HCT116 (cell line): ENCODE data around the gene KTN1. TPM values are rescaled to one million over a fixed set of nuclear protein-coding genes. Genes with fewer than 3 reads are reported as not detected.
A peak's percentile ranks its signal among the peaks of the same experiment; 100 is the strongest.

Experiments
- ATAC-seq: fragments of 200-7000 bp; cut with Tn5 transposase; 2 replicates; pipeline ENCODE4 v1.9.1; 2020; ENCODE audit warnings: mild to moderate bottlenecking, moderate library complexity
- BruUV-seq: library from RNA; stranded (reverse); fragments of 400-500 nt; replicated peaks from 2 replicates; lab custom pipeline; 2021; lab: Mats Ljungman, UMichigan
- CTCF ChIA-PET: fragments of 300-600 bp; sonication (Branson Sonifier 250); formaldehyde crosslinking; loops from one replicate; lab custom pipeline; 2021; ENCODE audit warnings: antibody characterized with exemption; lab: Charles Lee
- POLR2A ChIA-PET: fragments of 300-600, 350-600 bp; sonication (Branson Sonifier 250); formaldehyde crosslinking; loops from one replicate; lab custom pipeline; 2021; ENCODE audit warnings: antibody characterized with exemption; lab: Charles Lee
- RAD21 ChIA-PET, 2 experiments: fragments of 300-600 bp; sonication (Branson Sonifier 250); formaldehyde crosslinking; loops; one replicate each; lab custom pipeline; 2023; ENCODE audit warnings: low total read pairs in 2 of 2; ENCODE audit not compliant: uncharacterized antibody in 2 of 2, unreplicated experiment in 2 of 2, low non-redundant PET in 1 of 2; lab: Charles Lee
- DNase-seq: peaks from one replicate; pipeline ENCODE4 v3.0.0-alpha.2; 2010; ENCODE audit warnings: low read depth, low spot score
- H2AFZ ChIP-seq: fragments of 200-600 bp; shearing (Covaris generic), sonication (generic); 2 replicates; pipeline ENCODE4 v1.6.1; 2017; ENCODE audit warnings: low read depth, mixed run types, mixed read lengths, antibody characterized with exemption, low read length; ENCODE audit not compliant: poor library complexity, severe bottlenecking
- H3K27ac ChIP-seq: 2 replicates; pipeline ENCODE4 v1.5.1; 2012; ENCODE audit warnings: low read depth, low read length
- H3K27me3 ChIP-seq: fragments of 200-600 bp; sonication (generic); 2 replicates; pipeline ENCODE4 v1.6.1; 2016; ENCODE audit warnings: mixed run types, low read length, mixed read lengths; ENCODE audit not compliant: insufficient read depth
- H3K36me3 ChIP-seq, 2 experiments: fragments of 200-500 bp in 1 of 2; fragments of 200-600 bp in 1 of 2; sonication (Bioruptor generic) in 1 of 2; sonication (generic) in 1 of 2; 2 replicates each; pipeline versions ENCODE4 v1.5.1 to v1.6.1; 2014 to 2016; ENCODE audit warnings: low read length in 2 of 2, inconsistent platforms in 1 of 2, mixed read lengths in 1 of 2, mixed run types in 1 of 2; ENCODE audit not compliant: insufficient read depth in 2 of 2, control insufficient read depth in 1 of 2
- H3K4me1 ChIP-seq, 2 experiments: fragments of 200-600 bp in 1 of 2; sonication (generic) in 1 of 2; 2 replicates each; pipeline versions ENCODE4 v1.5.1 to v1.6.1; 2012 to 2017; ENCODE audit warnings: low read length in 2 of 2, inconsistent platforms in 1 of 2, mild to moderate bottlenecking in 1 of 2, mixed read lengths in 1 of 2, mixed run types in 1 of 2, moderate library complexity in 1 of 2; ENCODE audit not compliant: insufficient read depth in 2 of 2, control insufficient read depth in 1 of 2
- H3K4me2 ChIP-seq: fragments of 200-600 bp; sonication (generic); 2 replicates; pipeline ENCODE4 v1.6.1; 2017; ENCODE audit warnings: mixed run types, low read length, mixed read lengths
- H3K4me3 ChIP-seq, 2 experiments: fragments of 200-600 bp in 1 of 2; sonication (generic) in 1 of 2; replicated peaks in 1 of 2; 2 replicates each; pipeline ENCODE4 v1.5.1; 2011 to 2016; ENCODE audit warnings: low read length in 2 of 2, control low read depth in 1 of 2, low read depth in 1 of 2, mild to moderate bottlenecking in 1 of 2, mixed read lengths in 1 of 2, mixed run types in 1 of 2
- H3K79me2 ChIP-seq: fragments of 200-600 bp; sonication (generic); 2 replicates; pipeline ENCODE4 v1.6.1; 2017; ENCODE audit warnings: mild to moderate bottlenecking, mixed run types, low read length, moderate library complexity, mixed read lengths; ENCODE audit not compliant: insufficient read depth
- H3K9ac ChIP-seq: fragments of 200-600 bp; sonication (generic); 2 replicates; pipeline ENCODE4 v1.6.1; 2016; ENCODE audit warnings: low read length, mixed read lengths
- H3K9me2 ChIP-seq: fragments of 200-600 bp; sonication (generic), shearing (Covaris generic); 2 replicates; pipeline ENCODE4 v1.6.1; 2017; ENCODE audit warnings: mixed run types, mild to moderate bottlenecking, moderate library complexity; ENCODE audit not compliant: insufficient read depth
- H3K9me3 ChIP-seq, 2 experiments: fragments of 200-500 bp in 1 of 2; fragments of 200-600 bp in 1 of 2; sonication (Bioruptor generic) in 1 of 2; sonication (generic) in 1 of 2; 2 replicates each; pipeline ENCODE4 v1.6.1; 2014 to 2017; ENCODE audit warnings: low read length in 2 of 2, mixed read lengths in 2 of 2, inconsistent platforms in 1 of 2, low read depth in 1 of 2, mild to moderate bottlenecking in 1 of 2, mixed run types in 1 of 2, moderate library complexity in 1 of 2; ENCODE audit not compliant: control insufficient read depth in 1 of 2, insufficient read depth in 1 of 2
- H4K20me1 ChIP-seq: fragments of 200-600 bp; sonication (generic), shearing (Covaris generic); 2 replicates; pipeline ENCODE4 v1.6.1; 2017; ENCODE audit warnings: mixed run types, mild to moderate bottlenecking, moderate library complexity; ENCODE audit not compliant: insufficient read depth
- CEBPB ChIP-seq: IDR thresholded peaks from 2 replicates; pipeline ENCODE4 v1.6.1; 2012; ENCODE audit warnings: low read depth
- CTCF ChIP-seq, 3 experiments: fragments of 200-600 bp in 1 of 3; sonication (generic) in 1 of 3; IDR thresholded peaks in 2 of 3; conservative IDR thresholded peaks in 1 of 3; 2 replicates each; pipeline ENCODE4 v1.5.1; 2012 to 2017; ENCODE audit warnings: low read depth in 2 of 3, low read length in 2 of 3, antibody characterized with exemption in 1 of 3, borderline replicate concordance in 1 of 3, control low read depth in 1 of 3, mild to moderate bottlenecking in 1 of 3, mixed read lengths in 1 of 3, mixed run types in 1 of 3, moderate library complexity in 1 of 3; ENCODE audit not compliant: insufficient read depth in 1 of 3
- FOSL1 ChIP-seq: IDR thresholded peaks from 2 replicates; pipeline ENCODE4 v1.6.1; 2012; ENCODE audit warnings: low read depth
- JUND ChIP-seq: IDR thresholded peaks from 2 replicates; pipeline ENCODE4 v1.6.1; 2012
- POLR2AphosphoS5 ChIP-seq: IDR thresholded peaks from 2 replicates; pipeline ENCODE4 v1.6.1; 2011; ENCODE audit warnings: mild to moderate bottlenecking, low read depth, low read length, moderate library complexity
- RAD21 ChIP-seq: IDR thresholded peaks from 2 replicates; pipeline ENCODE4 v1.6.1; 2012; ENCODE audit warnings: low read depth, mild to moderate bottlenecking
- SRF ChIP-seq: IDR thresholded peaks from 2 replicates; pipeline ENCODE4 v1.6.1; 2012; ENCODE audit warnings: low read depth
- TCF7L2 ChIP-seq: IDR thresholded peaks from 2 replicates; pipeline ENCODE4 v1.7.0; 2011; ENCODE audit warnings: borderline replicate concordance, inconsistent platforms; ENCODE audit not compliant: insufficient read depth, insufficient read length; ENCODE audit errors: extremely low read depth
- YY1 ChIP-seq: IDR thresholded peaks from 2 replicates; pipeline ENCODE4 v1.6.1; 2011; ENCODE audit warnings: low read length, low read depth, moderate library complexity, mild to moderate bottlenecking; ENCODE audit not compliant: insufficient replicate concordance; ENCODE audit errors: extremely low read depth
- ZFX ChIP-seq: fragments of 450-650 bp; IDR thresholded peaks from 2 replicates; pipeline ENCODE4 v1.6.1; 2017
- ZNF274 ChIP-seq: fragments of 200-500 bp; sonication (Bioruptor generic); IDR thresholded peaks from 2 replicates; pipeline ENCODE4 v1.6.1; 2014; ENCODE audit warnings: mild to moderate bottlenecking, low read depth, low read length, inconsistent platforms
- intact Hi-C: fragments of 100-400 bp; cut with micrococcal nuclease; formaldehyde crosslinking; loops from 2 replicates; pipeline ENCODE4 v1.10.0; 2022
- total RNA-seq: library from RNA; stranded (reverse); gene quantifications from one replicate; pipeline ENCODE4 v1.2.1, GENCODE V29; 2021; ENCODE audit not compliant: unreplicated experiment

KTN1 gene
- total RNA-seq, 1 experiment from 2014 or later = 105 TPM

GRCh38 chr14:55720796-55721195, 140.8 kb downstream of the KTN1 start:
- Histone ChIP-seq H3K9me3 (no peaks in the 10 kb centered on the region), H3K27ac (no peak overlapping the region), H3K4me1 (peaks cover 0 to 5% of the 10 kb centered on the region in 2 experiments; a peak in 1 of 4 replicates), H4K20me1 (no peaks in the 10 kb centered on the region), H3K9me2 (no peaks in the 10 kb centered on the region), H2AFZ (no peak overlapping the region), H3K4me2 (no peak overlapping the region), H3K9ac (no peak overlapping the region), H3K27me3 (no peaks in the 10 kb centered on the region), H3K36me3 (no peaks in the 10 kb centered on the region), H3K79me2 (no peaks in the 10 kb centered on the region)
- ChIA-PET POLR2A (no interaction called here), RAD21 (no interaction called here), CTCF (interaction anchor here (1.2 kb wide), 1 partner anchor 11 kb away, joined by 3 read pairs; no protein-coding TSS in a partner anchor)
- intact Hi-C loops = no loop called here
- TF ChIP-seq ZNF274 (no peak), ZFX (no peak), FOSL1 (no peak), SRF (no peak), TCF7L2 (no peak), RAD21 (no peak), CEBPB (no peak)
- TF ChIP-seq, all 23 proteins: peak for 0
- DNase-seq (no peak), ATAC-seq (no peak)
- no TSS peak for BruUV-seq
- H3K4me3 ChIP-seq = no peak overlapping the region

- no peak overlapping the region for H3K27ac ChIP-seq
- H3K4me2 ChIP-seq = no peak overlapping the region
- ChIA-PET CTCF (interaction anchor here (1.2 kb wide), 1 partner anchor 10 kb away, joined by 3 read pairs; no protein-coding TSS in a partner anchor), RAD21 (no interaction called here), POLR2A (no interaction called here)
- H4K20me1 ChIP-seq = no peaks in the 10 kb centered on the region
- H3K4me1 ChIP-seq = peaks cover 0 to 5% of the 10 kb centered on the region in 2 experiments; a peak in 1 of 4 replicates
- H3K9me3 ChIP-seq = no peaks in the 10 kb centered on the region
- no peak overlapping the region for H3K4me3 ChIP-seq
- BruUV-seq = no TSS peak
- no peak overlapping the region for H2AFZ ChIP-seq
- intact Hi-C loops = no loop called here
- no peaks in the 10 kb centered on the region for H3K36me3 ChIP-seq
- DNase-seq = peak; percentile 22
- no peaks in the 10 kb centered on the region for H3K79me2 ChIP-seq
- H3K27me3 ChIP-seq = no peaks in the 10 kb centered on the region
- H3K9me2 ChIP-seq = no peaks in the 10 kb centered on the region
- peak; percentile 58 for ATAC-seq
- no peak overlapping the region for H3K9ac ChIP-seq
- TF ChIP-seq JUND (no peak), YY1 (no peak), CTCF (IDR thresholded peaks at IDR 0.05 in 2 of 3, conservative IDR thresholded peaks at IDR 0.05 in 1 of 3; ENCODE audit: borderline replicate concordance in 1 of 3, insufficient read depth in 1 of 3, low read depth in 2 of 3, low read length in 2 of 3) (0 out of 6 replicates have a peak, but pooled peaks of 1 of the 3 experiments have one; percentile 9), RAD21 (no peak), POLR2AphosphoS5 (no peak)
Observed at GRCh38 chr14:55721353-55721752, 141.3 kb downstream of the KTN1 start.
